K562 (cell line): ENCODE measurements around the gene LRRC25. TPM values are rescaled to one million over a fixed set of nuclear protein-coding genes. Genes with fewer than 3 reads are reported as not detected.
A peak's percentile ranks its signal among the peaks of the same experiment; 100 is the strongest.

ENCODE experiments used
- ATF2 ChIP-seq: sonication (generic); formaldehyde crosslinking; IDR thresholded peaks from 2 replicates; pipeline ENCODE4 v1.8.1; 2022; ENCODE audit warnings: missing genetic modification reagents
- ATF7 ChIP-seq: fragments of 450-650 bp; IDR thresholded peaks from 2 replicates; pipeline ENCODE4 v1.7.1; 2014; ENCODE audit warnings: mild to moderate bottlenecking, moderate library complexity
- CBX3 ChIP-seq, 2 experiments: IDR thresholded peaks; 1 replicate in 1 of 2; 2 replicates in 1 of 2; pipeline ENCODE4 v1.6.1; 2012; ENCODE audit warnings: inconsistent platforms in 2 of 2, low read length in 2 of 2, borderline replicate concordance in 1 of 2, control low read depth in 1 of 2
- CBX5 ChIP-seq: IDR thresholded peaks from 2 replicates; pipeline ENCODE4 v1.6.1; 2014; ENCODE audit warnings: low read depth, borderline replicate concordance
- CEBPZ ChIP-seq: fragments of 150-350 bp; IDR thresholded peaks from 2 replicates; pipeline ENCODE4 v1.6.1; 2014; ENCODE audit warnings: low read depth, mild to moderate bottlenecking, low read length, borderline replicate concordance
- DDX20 ChIP-seq: fragments of 450-650 bp; IDR thresholded peaks from 2 replicates; pipeline ENCODE4 v1.6.1; 2016; ENCODE audit warnings: missing genetic modification characterization, low read depth, mild to moderate bottlenecking, missing compliant biosample characterization, moderate library complexity
- FOXA3 ChIP-seq, 2 experiments: fragments of 450-650 bp in 1 of 2; sonication (generic) in 1 of 2; formaldehyde crosslinking; IDR thresholded peaks in 1 of 2; conservative IDR thresholded peaks in 1 of 2; 2 replicates each; pipeline versions ENCODE4 v1.4.0 to v1.8.0; 2020 to 2022; ENCODE audit warnings: mild to moderate bottlenecking in 2 of 2, missing genetic modification reagents in 1 of 2
- MAFK ChIP-seq: IDR thresholded peaks from 2 replicates; pipeline ENCODE4 v1.6.1; 2011; ENCODE audit warnings: low read length, improper control_type of control experiment
- MXD1 ChIP-seq: fragments of 250-450 bp; sonication (Bioruptor Pico); IDR thresholded peaks from 2 replicates; pipeline ENCODE4 v1.8.0; 2021; ENCODE audit warnings: borderline replicate concordance, mild to moderate bottlenecking, moderate library complexity; ENCODE audit not compliant: poor library complexity, severe bottlenecking
- PHB2 ChIP-seq: fragments of 450-650 bp; IDR thresholded peaks from 2 replicates; pipeline ENCODE4 v1.6.1; 2017; ENCODE audit warnings: low read depth
- PYGO2 ChIP-seq: fragments of 450-650 bp; IDR thresholded peaks from 2 replicates; pipeline ENCODE4 v1.6.1; 2016; ENCODE audit warnings: mild to moderate bottlenecking, missing genetic modification characterization, moderate library complexity, missing compliant biosample characterization
- RCOR1 ChIP-seq, 2 experiments: IDR thresholded peaks; 2 replicates each; pipeline ENCODE4 v1.6.1; 2012; ENCODE audit warnings: low read depth in 2 of 2, low read length in 2 of 2, borderline replicate concordance in 1 of 2, improper control_type of control experiment in 1 of 2
- SIX5 ChIP-seq, 2 experiments: IDR thresholded peaks; 2 replicates each; pipeline ENCODE4 v1.6.1; 2011; ENCODE audit warnings: low read length in 2 of 2, borderline replicate concordance in 1 of 2, low read depth in 1 of 2, mild to moderate bottlenecking in 1 of 2, moderate library complexity in 1 of 2; ENCODE audit not compliant: insufficient read depth in 1 of 2
- SMARCA4 ChIP-seq: fragments of 450-650 bp; IDR thresholded peaks from 2 replicates; pipeline ENCODE4 v1.6.1; 2016
- SNAPC5 ChIP-seq: fragments of 250-450 bp; sonication (Bioruptor Pico); IDR thresholded peaks from 2 replicates; pipeline ENCODE4 v1.8.0; 2021; ENCODE audit warnings: moderate library complexity, mild to moderate bottlenecking, inconsistent platforms
- TARDBP ChIP-seq: fragments of 450-650 bp; IDR thresholded peaks from 2 replicates; pipeline ENCODE4 v1.6.1; 2016
- YBX1 ChIP-seq: fragments of 450-650 bp; IDR thresholded peaks from 2 replicates; pipeline ENCODE4 v1.7.1; 2016; ENCODE audit warnings: mild to moderate bottlenecking
- ZNF395 ChIP-seq: fragments of 200-800 bp; sonication (Bioruptor generic); IDR thresholded peaks from 2 replicates; pipeline ENCODE4 v1.6.1; 2017; ENCODE audit warnings: missing genetic modification characterization, missing compliant biosample characterization
- ZNF644 ChIP-seq: fragments of 200-800 bp; sonication (Bioruptor generic); IDR thresholded peaks from 2 replicates; pipeline ENCODE4 v1.6.1; 2016; ENCODE audit warnings: low read depth, missing genetic modification characterization, missing compliant biosample characterization
- ZNF780A ChIP-seq: fragments of 250-450 bp; sonication (Bioruptor Pico); IDR thresholded peaks from 2 replicates; pipeline ENCODE4 v1.5.0; 2021; ENCODE audit warnings: mild to moderate bottlenecking
- ZNF79 ChIP-seq: fragments of 250-450 bp; sonication (Bioruptor Pico); IDR thresholded peaks from 2 replicates; pipeline ENCODE4 v1.4.0; 2020; ENCODE audit warnings: low read depth, mild to moderate bottlenecking, moderate library complexity
- polyA plus RNA-seq, 8 experiments: library from polyadenylated mRNA; depleted of rRNA in 4 of 8; stranded (reverse) in 5 of 8; unstranded in 3 of 8; fragments of >200 nt; fragmentation: Nextera tagmentation in 2 of 8; fragmentation: Illumina TruSeq in 1 of 8; extraction: Ambion mirVana in 2 of 8; extraction: Trizol in 1 of 8; gene quantifications; 2 replicates each; pipeline versions ENCODE4 v1.2.1 to v1.2.3, GENCODE V29; 2011 to 2014; ENCODE audit warnings: inconsistent platforms in 1 of 8, missing spikeins in 1 of 8
- total RNA-seq, 7 experiments: library from RNA; depleted of rRNA in 6 of 7; stranded (reverse); fragments of >200 nt in 6 of 7; fragmentation: Illumina TruSeq in 2 of 7; extraction: Trizol in 2 of 7; gene quantifications; 2 replicates each; pipeline versions ENCODE4 v1.2.1 to v1.2.3, GENCODE V29; 2011 to 2021; ENCODE audit warnings: low replicate concordance in 1 of 7

LRRC25 gene
- total and polyA plus RNA-seq, 9 of the 15 experiments (the other 6 are each of a cell fraction or from before 2014, with no cell fraction given), result 0.07 to 0.36 (median 0.10) TPM; not detected in 3

GRCh38 chr19:18373892-18374629, 23.4 kb downstream of the LRRC25 start (continued):
- TF ChIP-seq ZNF644 (tag) (no peak; the same call in 1 of the 2 replicates), CBX3 (IDR thresholded peaks at IDR 0.05; ENCODE audit: borderline replicate concordance in 1 of 2, low read length in 2 of 2) (peak in 1 of 2 experiments; percentile 73; a peak in 1 of 3 replicates), FOXA3 (CRISPR knock-in tag; conservative IDR thresholded peaks at IDR 0.05 in 1 of 2, IDR thresholded peaks at IDR 0.05 in 1 of 2) (no peak), SIX5 (IDR thresholded peaks at IDR 0.05; ENCODE audit: borderline replicate concordance in 1 of 2, insufficient read depth in 1 of 2, low read depth in 1 of 2, low read length in 2 of 2) (no peak), PHB2 (peak; percentile 75; the same call in 1 of the 2 replicates), YBX1 (no peak), MAFK (peak; percentile 72), SMARCA4 (peak; percentile 98), CEBPZ (no peak), RCOR1 (IDR thresholded peaks at IDR 0.05; ENCODE audit: borderline replicate concordance in 1 of 2, low read depth in 2 of 2, low read length in 2 of 2) (peak; percentile 16 to 82; a peak in 3 of 4 replicates), PYGO2 (tag) (peak; percentile 68; the same call in 1 of the 2 replicates), SNAPC5 (CRISPR knock-in tag) (no peak), ZNF395 (CRISPR knock-in tag) (peak; percentile 95), DDX20 (tag) (no peak), ATF2 (CRISPR knock-in tag) (no peak), ZNF780A (CRISPR knock-in tag) (no peak), TARDBP (0 out of 2 replicates have a peak, but pooled peaks have one; percentile 33), ZNF79 (CRISPR knock-in tag) (0 out of 2 replicates have a peak, but pooled peaks have one; percentile 12), CBX5 (no peak), ATF7 (peak; percentile 73; the same call in 1 of the 2 replicates), MXD1 (CRISPR knock-in tag) (no peak)
